ENCODE data around the gene RIN1. TPM values are rescaled to one million over a fixed set of nuclear protein-coding genes. Genes with fewer than 3 reads are reported as not detected.

RIN1 gene
- total and polyA plus RNA-seq, 7 experiments from 2014 or later, result 1.4 to 22.9 (median 9.1) TPM

- ChIA-PET POLR2A (no interaction called here), CTCF (interaction anchor here (1.0 to 1.1 kb wide), 2 partner anchors 27 to 48 kb away, joined by 3 read pairs; no protein-coding TSS in a partner anchor)
- Mint-ChIP-seq H3K4me3 (peak overlapping the region in 2 of 10 donors; percentile 31 to 48), H3K9me3 (no peaks in the 10 kb centered on the region), H3K36me3 (peaks cover 11 to 20% (median 14%) of the 10 kb centered on the region in 5 donors), H3K27ac (peak overlapping the region in 1 of 9 donors; percentile 51), H3K27me3 (peaks cover 0 to 2% (median 0%) of the 10 kb centered on the region in 5 donors), H3K4me1 (peaks cover 11 to 38% (median 23%) of the 10 kb centered on the region in 7 donors)
- H3K9me3 ChIP-seq (ENCODE audit: control insufficient read depth in 2 of 3, low read length in 3 of 3), result no peaks in the 10 kb centered on the region
- intact Hi-C loops (cut with micrococcal nuclease), result no loop called here
- peaks cover 5 to 63% (median 10%) of the 10 kb centered on the region in 3 experiments for H3K36me3 ChIP-seq (ENCODE audit: control insufficient read depth in 2 of 3, insufficient read depth in 3 of 3, low read length in 3 of 3)
- H3K4me1 ChIP-seq (ENCODE audit: control insufficient read depth in 2 of 2, insufficient read depth in 2 of 2, low read length in 2 of 2), result peaks cover 11 to 18% of the 10 kb centered on the region in 2 donors
- no peak for ATAC-seq
- no peak overlapping the region for H3K27ac ChIP-seq (ENCODE audit: low read depth, low read length)
- H3K4me3 ChIP-seq (ENCODE audit: low read length), result no peak overlapping the region
- no peak for DNase-seq
- no peaks in the 10 kb centered on the region for H3K27me3 ChIP-seq (ENCODE audit: control insufficient read depth in 2 of 2, insufficient read depth in 2 of 2, low read length in 2 of 2)
These were observed 2.3 kb upstream of the RIN1 start for GRCh38 chr11:66338276-66339161.

- H3K27ac Mint-ChIP-seq, result peak overlapping the region in 6 of 9 donors; percentile 21 to 87 (median 64)
- H3K4me3 Mint-ChIP-seq, result peak overlapping the region in 8 of 10 donors; percentile 16 to 96 (median 86)
- peaks cover 7 to 15% of the 10 kb centered on the region in 2 donors for H3K4me1 ChIP-seq (ENCODE audit: control insufficient read depth in 2 of 2, insufficient read depth in 2 of 2, low read length in 2 of 2)
- peak overlapping the region; percentile 12 for H3K27ac ChIP-seq (ENCODE audit: low read depth, low read length)
- no peaks in the 10 kb centered on the region for H3K9me3 ChIP-seq (ENCODE audit: control insufficient read depth in 2 of 3, low read length in 3 of 3)
- ChIA-PET POLR2A (interaction anchor here (0.6 to 3.1 kb wide), 3 partner anchors 11 to 805 kb away, joined by 3 to 28 read pairs (median 5); no protein-coding TSS in a partner anchor), CTCF (interaction anchor here (0.5 to 3.9 kb wide), 3 partner anchors 26 to 266 kb away, joined by 3 to 26 read pairs (median 3); no protein-coding TSS in a partner anchor)
- no peak overlapping the region for H3K4me3 ChIP-seq (ENCODE audit: low read length)
- no peaks in the 10 kb centered on the region for H3K9me3 Mint-ChIP-seq
- H3K36me3 Mint-ChIP-seq, result peaks cover 5 to 24% (median 8%) of the 10 kb centered on the region in 5 donors
- H3K4me1 Mint-ChIP-seq, result peaks cover 0 to 28% (median 13%) of the 10 kb centered on the region in 7 donors
- DNase-seq (no peak), ATAC-seq (no peak)
- peaks cover 0 to 2% (median 0%) of the 10 kb centered on the region in 5 donors for H3K27me3 Mint-ChIP-seq
- no peaks in the 10 kb centered on the region for H3K27me3 ChIP-seq (ENCODE audit: control insufficient read depth in 2 of 2, insufficient read depth in 2 of 2, low read length in 2 of 2)
- peaks cover 5 to 68% (median 10%) of the 10 kb centered on the region in 3 experiments for H3K36me3 ChIP-seq (ENCODE audit: control insufficient read depth in 2 of 3, insufficient read depth in 3 of 3, low read length in 3 of 3)
- intact Hi-C loops (cut with micrococcal nuclease), result no loop called here
These were observed 1.1 kb upstream of the RIN1 start for GRCh38 chr11:66337103-66337899.

GRCh38 chr11:66335531-66336233 lies 552 bp downstream of the RIN1 start:
- H3K27ac Mint-ChIP-seq, result peak overlapping the region in 6 of 9 donors; percentile 38 to 88 (median 72)
- intact Hi-C loops (cut with micrococcal nuclease), result no loop called here
- ATAC-seq (no peak), DNase-seq (no peak)
- H3K27me3 Mint-ChIP-seq, result peaks cover 0 to 2% (median 0%) of the 10 kb centered on the region in 5 donors
- Histone ChIP-seq H3K36me3 (ENCODE audit: control insufficient read depth in 2 of 3, insufficient read depth in 3 of 3, low read length in 3 of 3) (peaks cover 0 to 54% (median 0%) of the 10 kb centered on the region in 3 experiments), H3K27me3 (ENCODE audit: control insufficient read depth in 2 of 2, insufficient read depth in 2 of 2, low read length in 2 of 2) (no peaks in the 10 kb centered on the region), H3K9me3 (ENCODE audit: control insufficient read depth in 2 of 3, low read length in 3 of 3) (no peaks in the 10 kb centered on the region), H3K27ac (ENCODE audit: low read depth, low read length) (peak overlapping the region; percentile 70), H3K4me1 (ENCODE audit: control insufficient read depth in 2 of 2, insufficient read depth in 2 of 2, low read length in 2 of 2) (peaks cover 7 to 15% of the 10 kb centered on the region in 2 donors), H3K4me3 (ENCODE audit: low read length) (peak overlapping the region; percentile 52)
- ChIA-PET POLR2A (interaction anchor here (0.7 to 3.1 kb wide), 8 partner anchors 10 to 51 kb away, joined by 3 to 28 read pairs (median 4); partner anchors contain the start of genes B4GAT1 and BRMS1), CTCF (interaction anchor here (0.9 to 3.9 kb wide), 4 partner anchors 8 to 53 kb away, joined by 4 to 26 read pairs (median 6); no protein-coding TSS in a partner anchor)
- H3K36me3 Mint-ChIP-seq, result peaks cover 0 to 12% (median 0%) of the 10 kb centered on the region in 5 donors
- no peaks in the 10 kb centered on the region for H3K9me3 Mint-ChIP-seq
- H3K4me1 Mint-ChIP-seq, result peaks cover 0 to 18% (median 11%) of the 10 kb centered on the region in 7 donors
- H3K4me3 Mint-ChIP-seq, result peak overlapping the region; percentile 77 to 96 (median 90)

GRCh38 chr11:66334605-66335442 lies 1.4 kb downstream of the RIN1 start:
- Mint-ChIP-seq H3K27ac (peak overlapping the region in 4 of 9 donors; percentile 41 to 88 (median 52)), H3K9me3 (no peaks in the 10 kb centered on the region), H3K27me3 (peaks cover 0 to 2% (median 0%) of the 10 kb centered on the region in 5 donors), H3K4me1 (peaks cover 0 to 18% (median 11%) of the 10 kb centered on the region in 7 donors), H3K36me3 (peaks cover 0 to 8% (median 0%) of the 10 kb centered on the region in 5 donors), H3K4me3 (peak overlapping the region in 9 of 10 donors; percentile 42 to 96 (median 86))
- intact Hi-C loops (cut with micrococcal nuclease), result no loop called here
- Histone ChIP-seq H3K4me3 (ENCODE audit: low read length) (peak overlapping the region; percentile 52), H3K4me1 (ENCODE audit: control insufficient read depth in 2 of 2, insufficient read depth in 2 of 2, low read length in 2 of 2) (peaks cover 7 to 15% of the 10 kb centered on the region in 2 donors), H3K27ac (ENCODE audit: low read depth, low read length) (peak overlapping the region; percentile 70), H3K27me3 (ENCODE audit: control insufficient read depth in 2 of 2, insufficient read depth in 2 of 2, low read length in 2 of 2) (no peaks in the 10 kb centered on the region), H3K36me3 (ENCODE audit: control insufficient read depth in 2 of 3, insufficient read depth in 3 of 3, low read length in 3 of 3) (peaks cover 0 to 45% (median 0%) of the 10 kb centered on the region in 3 experiments), H3K9me3 (ENCODE audit: control insufficient read depth in 2 of 3, low read length in 3 of 3) (no peaks in the 10 kb centered on the region)
- ChIA-PET CTCF (interaction anchor here (0.9 to 3.9 kb wide), 4 partner anchors 9 to 54 kb away, joined by 4 to 26 read pairs (median 6); no protein-coding TSS in a partner anchor), POLR2A (interaction anchor here (1.0 to 3.1 kb wide), 6 partner anchors 10 to 35 kb away, joined by 3 to 28 read pairs (median 4); partner anchors contain the start of genes B4GAT1 and BRMS1)
- DNase-seq (no peak), ATAC-seq (no peak)

GRCh38 chr11:66333896-66334604 lies 2.2 kb downstream of the RIN1 start:
- ChIA-PET CTCF (interaction anchor here (3.9 kb wide), 1 partner anchor 22 kb away, joined by 26 read pairs; no protein-coding TSS in a partner anchor), POLR2A (interaction anchor here (1.6 to 3.1 kb wide), 3 partner anchors 11 to 22 kb away, joined by 4 to 28 read pairs (median 8); partner anchors contain the start of gene BRMS1)
- Histone ChIP-seq H3K36me3 (ENCODE audit: control insufficient read depth in 2 of 3, insufficient read depth in 3 of 3, low read length in 3 of 3) (peaks cover 0 to 37% (median 0%) of the 10 kb centered on the region in 3 experiments), H3K27ac (ENCODE audit: low read depth, low read length) (no peak overlapping the region), H3K4me3 (ENCODE audit: low read length) (no peak overlapping the region), H3K4me1 (ENCODE audit: control insufficient read depth in 2 of 2, insufficient read depth in 2 of 2, low read length in 2 of 2) (peaks cover 11 to 15% of the 10 kb centered on the region in 2 donors), H3K9me3 (ENCODE audit: control insufficient read depth in 2 of 3, low read length in 3 of 3) (no peaks in the 10 kb centered on the region), H3K27me3 (ENCODE audit: control insufficient read depth in 2 of 2, insufficient read depth in 2 of 2, low read length in 2 of 2) (no peaks in the 10 kb centered on the region)
- Mint-ChIP-seq H3K36me3 (peaks cover 0 to 5% (median 0%) of the 10 kb centered on the region in 5 donors), H3K27ac (peak overlapping the region in 1 of 9 donors; percentile 74), H3K27me3 (peaks cover 0 to 2% (median 0%) of the 10 kb centered on the region in 5 donors), H3K4me3 (peak overlapping the region in 4 of 10 donors; percentile 34 to 74 (median 55)), H3K9me3 (no peaks in the 10 kb centered on the region), H3K4me1 (peaks cover 0 to 17% (median 12%) of the 10 kb centered on the region in 7 donors)
- intact Hi-C loops (cut with micrococcal nuclease), result no loop called here
- ATAC-seq, result no peak
- DNase-seq, result no peak
